ENCODE measurements around the gene ELFN1.
A peak's percentile ranks its signal among the peaks of the same experiment; 100 is the strongest.

The ELFN1 gene

DNA sequence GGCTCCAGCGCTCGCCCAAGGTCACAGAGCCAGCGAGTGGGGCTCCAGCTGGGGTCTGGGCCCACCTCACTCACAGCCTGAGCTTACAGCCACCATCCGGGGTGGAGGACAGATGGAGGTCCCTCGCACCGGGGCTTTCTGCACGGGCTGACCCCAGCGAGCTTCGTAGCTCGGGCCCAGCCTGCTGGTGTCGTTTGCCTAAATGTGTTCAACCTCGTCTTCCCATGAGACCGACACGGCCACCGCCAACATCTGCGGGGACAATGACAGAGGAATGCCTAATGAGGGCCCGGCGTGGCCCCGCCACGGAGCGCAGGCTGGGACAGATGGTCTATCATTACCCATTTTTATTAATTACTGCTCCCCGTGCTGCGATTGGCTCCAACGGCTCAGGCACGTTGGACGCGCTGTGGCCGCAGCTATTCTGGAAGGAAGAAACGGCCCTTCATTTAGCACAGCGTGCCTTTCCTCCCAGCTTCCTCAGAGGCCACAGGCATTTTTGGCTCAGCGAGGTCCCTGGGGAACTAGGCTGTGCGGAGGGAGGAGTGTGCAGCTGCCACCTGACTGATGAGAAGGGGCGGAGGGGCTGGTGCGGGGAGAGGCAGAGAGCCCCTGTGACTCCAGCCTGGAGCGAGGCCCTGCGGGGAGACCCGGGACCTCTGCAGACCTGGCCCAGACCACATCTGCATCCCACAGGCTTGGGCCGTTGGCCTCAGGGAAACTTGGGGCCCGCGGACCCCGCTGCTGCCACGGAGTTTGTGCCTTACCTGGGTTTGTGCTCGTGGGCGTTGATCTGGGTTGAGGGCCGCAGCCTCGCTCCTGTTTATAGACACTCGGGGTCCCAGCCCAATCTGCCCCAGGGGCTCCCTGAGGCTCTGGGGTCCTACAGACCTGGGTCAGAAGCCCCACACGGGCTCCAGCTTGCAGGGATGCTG, 22.9 kb upstream of the ELFN1 start:
- TF ChIP-seq GATA2 (IDR thresholded peaks at IDR 0.05; ENCODE audit: low read depth, low read length) (no peak), GATA3 (IDR thresholded peaks at IDR 0.05; ENCODE audit: low read depth, low read length) (no peak)

GRCh38 chr7:1647961-1648672, 22.0 kb upstream of the ELFN1 start:
- TF ChIP-seq GATA3 (IDR thresholded peaks at IDR 0.05; ENCODE audit: low read depth, low read length) (no peak), GATA2 (IDR thresholded peaks at IDR 0.05; ENCODE audit: low read depth, low read length) (peak; percentile 56)

DNA sequence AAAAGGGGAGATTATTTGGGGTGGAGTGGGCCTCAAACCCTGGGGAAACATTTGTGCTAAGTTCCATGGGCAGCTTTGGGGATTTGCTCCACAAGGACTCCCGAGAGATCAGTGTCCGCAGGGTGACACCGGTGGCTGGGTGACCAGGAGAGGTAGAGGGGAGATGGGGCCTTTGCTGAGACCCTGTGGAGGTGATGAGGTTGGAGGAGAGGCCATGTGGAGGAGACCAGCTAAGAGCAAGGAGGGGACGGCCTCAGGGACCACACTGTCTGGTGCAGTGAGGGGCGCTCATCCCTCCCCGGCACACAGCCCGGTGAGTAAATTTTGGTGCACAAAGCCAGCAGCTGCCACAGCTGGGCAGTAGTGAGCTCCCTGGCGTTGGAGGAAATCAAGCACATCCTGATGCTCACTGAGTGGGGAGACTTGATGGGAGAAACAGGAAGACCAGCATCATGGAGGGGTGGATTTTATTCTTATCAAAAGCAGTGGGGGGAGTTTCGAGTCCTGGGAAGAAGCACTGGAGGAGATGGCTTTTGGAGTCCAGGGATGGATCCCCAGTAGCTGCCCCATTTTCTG, 20.2 kb upstream of the ELFN1 start:
- TF ChIP-seq GATA3 (IDR thresholded peaks at IDR 0.05; ENCODE audit: low read depth, low read length) (no peak), GATA2 (IDR thresholded peaks at IDR 0.05; ENCODE audit: low read depth, low read length) (no peak)

- no peak for TF ChIP-seq GATA3 (IDR thresholded peaks at IDR 0.05; ENCODE audit: low read depth, low read length)
- no peak for TF ChIP-seq GATA2 (IDR thresholded peaks at IDR 0.05; ENCODE audit: low read depth, low read length)
Measured at GRCh38 chr7:1650363-1651030, 19.6 kb upstream of the ELFN1 start.

DNA sequence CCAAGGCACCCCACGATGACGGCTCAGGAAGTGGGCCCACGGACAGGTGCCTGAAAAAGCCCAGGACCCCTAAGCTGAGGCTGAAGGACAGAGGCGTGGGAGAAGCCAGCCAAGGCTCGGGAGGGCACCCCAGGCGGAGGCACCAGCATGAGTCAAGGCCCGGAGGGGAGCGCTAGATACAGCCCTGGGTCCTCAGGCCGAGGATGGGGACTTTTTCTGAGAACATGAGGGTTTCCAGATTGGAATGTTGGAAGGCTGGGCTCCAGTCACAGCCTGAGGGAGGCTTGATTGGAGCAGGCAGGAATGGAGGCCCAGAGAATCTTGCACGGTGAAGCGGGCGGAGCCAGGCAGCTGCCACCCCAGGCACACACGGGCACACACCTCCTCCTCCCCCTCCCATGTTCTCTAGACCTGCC, 19.0 kb upstream of the ELFN1 start:
- TF ChIP-seq GATA3 (IDR thresholded peaks at IDR 0.05; ENCODE audit: low read depth, low read length) = no peak
- no peak for TF ChIP-seq GATA2 (IDR thresholded peaks at IDR 0.05; ENCODE audit: low read depth, low read length)

DNA sequence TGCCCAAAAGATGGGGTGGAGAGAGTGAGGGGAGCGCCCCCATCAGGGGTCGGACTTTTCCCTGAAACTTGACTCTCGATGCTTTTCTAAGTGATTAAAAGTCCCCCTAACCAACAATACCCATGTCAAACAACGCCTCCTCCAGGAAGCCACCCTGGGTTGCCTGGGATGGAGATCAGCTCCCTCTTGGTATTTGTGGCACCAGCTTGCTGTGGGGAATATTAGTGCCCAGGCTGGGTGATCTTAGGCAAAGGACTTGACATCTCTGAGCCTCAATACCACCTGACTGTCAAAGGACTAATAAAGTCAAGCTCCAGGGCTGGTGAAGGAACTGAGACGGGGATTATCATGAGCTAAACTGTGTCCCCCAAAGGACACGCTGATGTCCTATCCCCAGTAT, 18.2 kb upstream of the ELFN1 start:
- no peak for TF ChIP-seq GATA3 (IDR thresholded peaks at IDR 0.05; ENCODE audit: low read depth, low read length)
- TF ChIP-seq GATA2 (IDR thresholded peaks at IDR 0.05; ENCODE audit: low read depth, low read length) = no peak

GRCh38 chr7:1653500-1653899, 16.6 kb upstream of the ELFN1 start:
- TF ChIP-seq GATA2 (IDR thresholded peaks at IDR 0.05; ENCODE audit: low read depth, low read length) (no peak), GATA3 (IDR thresholded peaks at IDR 0.05; ENCODE audit: low read depth, low read length) (no peak)

- no peak for TF ChIP-seq GATA3 (IDR thresholded peaks at IDR 0.05; ENCODE audit: low read depth, low read length)
- TF ChIP-seq GATA2 (IDR thresholded peaks at IDR 0.05; ENCODE audit: low read depth, low read length) = no peak
Measured at GRCh38 chr7:1654111-1654510, 16.0 kb upstream of the ELFN1 start.

DNA sequence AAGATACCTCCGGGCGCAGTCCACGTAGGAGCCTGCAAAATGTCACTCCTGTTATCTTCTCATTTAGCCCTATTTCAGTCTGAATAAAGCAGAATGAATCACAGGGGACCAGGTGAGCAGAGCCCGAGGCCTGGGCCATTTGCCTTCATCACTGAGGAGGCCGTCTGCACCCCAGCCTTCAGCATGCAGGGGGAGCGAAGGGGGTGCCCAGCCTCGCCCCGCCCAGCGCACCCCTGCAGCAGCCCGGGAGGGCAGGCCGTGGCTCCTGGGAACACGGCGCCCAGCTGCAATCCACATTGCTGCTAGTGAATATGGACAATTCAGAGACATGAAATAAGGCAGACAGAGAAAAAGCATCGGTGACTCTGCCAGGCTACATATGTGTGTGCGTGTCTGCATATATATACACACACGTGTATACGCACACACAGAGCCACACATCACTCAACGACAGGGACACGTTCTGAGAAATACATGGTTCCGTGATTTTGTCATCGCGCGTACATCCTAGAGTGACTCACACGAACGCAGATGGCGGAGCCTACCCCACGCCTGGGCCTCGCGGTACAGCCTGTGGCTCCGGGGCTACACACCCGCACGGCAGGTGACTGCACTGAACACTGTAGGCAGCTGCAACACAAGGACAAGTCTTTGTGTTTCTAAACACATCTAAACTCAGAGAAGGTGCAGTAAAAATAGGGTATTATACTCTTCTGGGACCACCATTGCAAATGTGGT, 15.2 kb upstream of the ELFN1 start:
- TF ChIP-seq GATA3 (IDR thresholded peaks at IDR 0.05; ENCODE audit: low read depth, low read length) (no peak), GATA2 (IDR thresholded peaks at IDR 0.05; ENCODE audit: low read depth, low read length) (no peak)

- no peak for TF ChIP-seq GATA3 (IDR thresholded peaks at IDR 0.05; ENCODE audit: low read depth, low read length)
- TF ChIP-seq GATA2 (IDR thresholded peaks at IDR 0.05; ENCODE audit: low read depth, low read length) = no peak
Measured at GRCh38 chr7:1659696-1660095, 10.4 kb upstream of the ELFN1 start.

DNA sequence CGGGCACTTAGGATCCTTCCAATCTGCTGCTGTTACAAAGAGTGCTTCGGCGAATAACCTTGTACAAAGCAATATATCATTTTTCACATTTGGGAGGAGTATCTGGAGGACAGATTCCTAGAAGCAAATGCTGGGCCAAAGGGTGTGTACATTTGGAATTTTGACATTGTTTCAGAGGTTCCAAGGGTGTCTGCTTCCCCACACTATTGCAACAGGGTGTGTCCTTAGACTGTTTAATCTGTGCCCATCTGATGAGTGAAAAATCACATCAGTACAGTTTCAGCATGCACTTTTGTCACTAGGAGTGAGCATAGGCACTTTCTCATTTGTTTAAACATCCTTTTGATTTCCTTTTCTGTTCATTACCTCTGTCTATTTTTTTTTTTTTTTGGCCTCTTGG, 8.6 kb upstream of the ELFN1 start:
- no peak for TF ChIP-seq GATA2 (IDR thresholded peaks at IDR 0.05; ENCODE audit: low read depth, low read length)
- no peak for TF ChIP-seq GATA3 (IDR thresholded peaks at IDR 0.05; ENCODE audit: low read depth, low read length)

DNA sequence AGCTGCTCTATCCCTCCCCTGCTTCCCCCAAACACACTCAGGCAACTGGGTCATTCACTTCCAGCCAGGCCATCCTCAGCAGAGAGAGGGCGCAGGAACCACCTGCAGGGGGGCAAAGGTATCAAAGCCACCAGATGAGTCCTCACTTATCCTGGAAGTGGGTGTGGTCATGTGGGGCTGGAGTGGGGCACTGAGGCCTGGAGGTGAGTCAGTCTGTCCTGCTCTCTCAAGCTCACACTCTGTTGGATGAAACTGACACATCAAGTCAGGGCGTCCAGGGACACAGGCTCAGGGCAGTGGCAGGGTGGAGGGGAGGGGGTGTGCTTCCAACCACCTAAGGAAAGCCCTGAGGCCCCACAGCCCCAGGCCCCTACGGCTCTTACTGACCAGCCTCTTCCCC, 8.0 kb upstream of the ELFN1 start:
- no peak for TF ChIP-seq GATA2 (IDR thresholded peaks at IDR 0.05; ENCODE audit: low read depth, low read length)
- TF ChIP-seq GATA3 (IDR thresholded peaks at IDR 0.05; ENCODE audit: low read depth, low read length) = no peak

DNA sequence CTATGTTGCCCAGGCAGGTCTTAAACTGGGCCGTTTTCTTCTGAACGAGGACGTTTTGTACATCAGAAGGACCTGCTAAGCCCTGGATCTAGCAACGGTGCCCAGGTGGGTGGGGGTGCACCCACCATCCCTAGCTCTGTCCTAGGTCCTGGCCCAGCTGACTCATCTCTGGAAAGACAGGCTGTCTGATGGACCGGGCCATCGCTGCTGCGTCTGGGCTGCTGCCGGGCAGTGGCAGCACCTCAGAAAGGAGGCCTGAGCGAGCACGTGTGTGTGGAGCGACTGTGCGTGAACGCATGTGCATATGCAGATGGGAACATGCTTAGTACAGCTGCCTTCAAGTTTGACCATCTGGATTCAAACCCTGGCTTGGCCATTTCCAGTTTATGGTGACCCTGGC, 7.3 kb upstream of the ELFN1 start:
- TF ChIP-seq GATA3 (IDR thresholded peaks at IDR 0.05; ENCODE audit: low read depth, low read length) = no peak
- no peak for TF ChIP-seq GATA2 (IDR thresholded peaks at IDR 0.05; ENCODE audit: low read depth, low read length)

Measured in SH-SY5Y (cell line).